H9 (cell line): ENCODE measurements around the gene RHOV. TPM values are rescaled to one million over a fixed set of nuclear protein-coding genes. Genes with fewer than 3 reads are reported as not detected.

Source experiments
- DNase-seq: peaks from one replicate; pipeline ENCODE4 v3.0.0-alpha.2; 2017
- H2AFZ ChIP-seq: one replicate; pipeline ENCODE4 v1.6.1; 2013; ENCODE audit warnings: mild to moderate bottlenecking, low read length, control low read depth, moderate library complexity
- H2AK5ac ChIP-seq: 2 replicates; pipeline ENCODE4 v1.6.1; 2013; ENCODE audit warnings: low read length, control low read depth, mixed read lengths; ENCODE audit not compliant: insufficient read length
- H2BK120ac ChIP-seq: one replicate; pipeline ENCODE4 v1.6.1; 2013; ENCODE audit warnings: low read depth, mild to moderate bottlenecking, low read length, control low read depth, inconsistent platforms; ENCODE audit not compliant: poor library complexity, severe bottlenecking
- H2BK12ac ChIP-seq: 2 replicates; pipeline ENCODE4 v1.6.1; 2013; ENCODE audit warnings: low read length, control low read depth, mixed read lengths, low read depth; ENCODE audit not compliant: insufficient read length
- H2BK15ac ChIP-seq: 2 replicates; pipeline ENCODE4 v1.6.1; 2013; ENCODE audit warnings: low read depth, low read length, control low read depth
- H2BK20ac ChIP-seq: one replicate; pipeline ENCODE4 v1.6.1; 2013; ENCODE audit warnings: low read depth, mild to moderate bottlenecking, low read length, control low read depth, inconsistent platforms; ENCODE audit not compliant: poor library complexity, severe bottlenecking
- H2BK5ac ChIP-seq: 2 replicates; pipeline ENCODE4 v1.6.1; 2013; ENCODE audit warnings: low read length, control low read depth, mixed read lengths; ENCODE audit not compliant: insufficient read length
- H3K14ac ChIP-seq: 2 replicates; pipeline ENCODE4 v1.6.1; 2013; ENCODE audit warnings: low read length, control low read depth; ENCODE audit not compliant: insufficient read depth
- H3K18ac ChIP-seq: 2 replicates; pipeline ENCODE4 v1.6.1; 2013; ENCODE audit warnings: low read depth, mild to moderate bottlenecking, mixed read lengths, low read length, control low read depth; ENCODE audit not compliant: insufficient read length
- H3K23ac ChIP-seq: 2 replicates; pipeline ENCODE4 v1.6.1; 2013; ENCODE audit warnings: low read length, control low read depth, mixed read lengths, low read depth; ENCODE audit not compliant: insufficient read length
- H3K23me2 ChIP-seq: 2 replicates; pipeline ENCODE4 v1.6.1; 2013; ENCODE audit warnings: low read depth, mild to moderate bottlenecking, mixed read lengths, low read length, control low read depth; ENCODE audit not compliant: insufficient read length, poor library complexity, severe bottlenecking
- H3K27ac ChIP-seq: 2 replicates; pipeline ENCODE4 v1.5.1; 2013; ENCODE audit warnings: low read length, control low read depth, mixed read lengths, low read depth; ENCODE audit not compliant: insufficient read length
- H3K27me3 ChIP-seq: 2 replicates; pipeline ENCODE4 v1.6.1; 2013; ENCODE audit warnings: low read length, control low read depth, inconsistent platforms; ENCODE audit not compliant: insufficient read depth
- H3K4ac ChIP-seq: 2 replicates; pipeline ENCODE4 v1.6.1; 2013; ENCODE audit warnings: low read depth, mild to moderate bottlenecking, control low read depth, inconsistent platforms, low read length, moderate library complexity
- H3K4me1 ChIP-seq: 2 replicates; pipeline ENCODE4 v1.6.1; 2013; ENCODE audit warnings: low read length, control low read depth, inconsistent platforms; ENCODE audit not compliant: insufficient read depth
- H3K4me2 ChIP-seq: 2 replicates; pipeline ENCODE4 v1.6.1; 2013; ENCODE audit warnings: low read length, control low read depth, mixed read lengths; ENCODE audit not compliant: insufficient read length, insufficient read depth
- H3K56ac ChIP-seq: 2 replicates; pipeline ENCODE4 v1.6.1; 2013; ENCODE audit warnings: low read depth, mild to moderate bottlenecking, mixed read lengths, low read length, control low read depth; ENCODE audit not compliant: insufficient read length
- H3K79me1 ChIP-seq: 2 replicates; pipeline ENCODE4 v1.6.1; 2013; ENCODE audit warnings: low read depth, mild to moderate bottlenecking, moderate library complexity, low read length, control low read depth, inconsistent platforms; ENCODE audit not compliant: insufficient read depth, poor library complexity, severe bottlenecking
- H3K79me2 ChIP-seq: 2 replicates; pipeline ENCODE4 v1.6.1; 2013; ENCODE audit warnings: low read length, control low read depth, inconsistent platforms; ENCODE audit not compliant: insufficient read depth
- H3K9ac ChIP-seq: 2 replicates; pipeline ENCODE4 v1.6.1; 2013; ENCODE audit warnings: low read length, control low read depth, mixed read lengths; ENCODE audit not compliant: insufficient read length; ENCODE audit errors: extremely low read depth
- H3K9me3 ChIP-seq: one replicate; pipeline ENCODE4 v1.6.1; 2013; ENCODE audit warnings: low read depth, low read length, inconsistent platforms; ENCODE audit not compliant: control insufficient read depth
- H3T11ph ChIP-seq: one replicate; pipeline ENCODE4 v1.6.1; 2013; ENCODE audit warnings: mild to moderate bottlenecking, low read length, control low read depth, inconsistent platforms
- H4K20me1 ChIP-seq: one replicate; pipeline ENCODE4 v1.6.1; 2013; ENCODE audit not compliant: control insufficient read depth, insufficient read length, insufficient read depth
- H4K5ac ChIP-seq: 2 replicates; pipeline ENCODE4 v1.6.1; 2013; ENCODE audit warnings: low read depth, mild to moderate bottlenecking, mixed read lengths, low read length, control low read depth; ENCODE audit not compliant: insufficient read length
- H4K8ac ChIP-seq: replicated peaks from 2 replicates; pipeline ENCODE4 v1.6.1; 2013; ENCODE audit warnings: low read length, control low read depth, mixed read lengths, low read depth; ENCODE audit not compliant: insufficient read length
- H4K91ac ChIP-seq: 2 replicates; pipeline ENCODE4 v1.6.1; 2013; ENCODE audit warnings: low read depth, mild to moderate bottlenecking, moderate library complexity, mixed read lengths, low read length, control low read depth; ENCODE audit not compliant: insufficient read length
- H3K27ac Mint-ChIP-seq, 3 experiments: 2 replicates in 2 of 3; 3 replicates in 1 of 3; pipeline ENCODE4 v1.8.0; 2020 to 2021; ENCODE audit warnings: mixed read lengths in 3 of 3, mild to moderate bottlenecking in 1 of 3, moderate library complexity in 1 of 3
- H3K27me3 Mint-ChIP-seq: 2 replicates; pipeline ENCODE4 v1.8.0; 2021; ENCODE audit warnings: low read depth, mild to moderate bottlenecking, moderate library complexity, mixed read lengths
- H3K36me3 Mint-ChIP-seq, 3 experiments: 2 replicates in 2 of 3; 3 replicates in 1 of 3; pipeline ENCODE4 v1.8.0; 2020 to 2021; ENCODE audit warnings: low read depth in 3 of 3, mixed read lengths in 3 of 3; ENCODE audit not compliant: insufficient read depth in 1 of 3
- H3K4me1 Mint-ChIP-seq, 2 experiments: 2 replicates each; pipeline ENCODE4 v1.8.0; 2020; ENCODE audit warnings: mixed read lengths in 2 of 2
- H3K4me3 Mint-ChIP-seq, 2 experiments: 2 replicates in 1 of 2; 3 replicates in 1 of 2; pipeline ENCODE4 v1.8.0; 2020 to 2021; ENCODE audit warnings: mild to moderate bottlenecking in 2 of 2, mixed read lengths in 2 of 2, moderate library complexity in 1 of 2
- H3K9me3 Mint-ChIP-seq, 2 experiments: 2 replicates in 1 of 2; 3 replicates in 1 of 2; pipeline ENCODE4 v1.8.0; 2020; ENCODE audit warnings: mild to moderate bottlenecking in 2 of 2, mixed read lengths in 2 of 2, moderate library complexity in 1 of 2
- WGBS: extraction: QIAGEN DNeasy Blood & Tissue Kit; methylation state at CpG from one replicate; pipeline ENCODE4 v1.1.7; 2013; ENCODE audit warnings: missing lambda C conversion rate, low lambda C conversion rate, mixed read lengths; ENCODE audit not compliant: insufficient read length; ENCODE audit errors: extremely low coverage; 5-methylcytosine and 5-hydroxymethylcytosine counted together
- total RNA-seq: library from RNA; stranded (reverse); gene quantifications from 2 replicates; pipeline ENCODE4 v1.2.1, GENCODE V29; 2021
- TF ChIP-seq, protein P1 (sequence below): fragments of 200-600 bp; sonication (generic); conservative IDR thresholded peaks from 3 replicates; pipeline ENCODE4 v1.8.0; 2021; ENCODE audit warnings: antibody characterized with exemption, mild to moderate bottlenecking

Gene RHOV
- total RNA-seq, 1 experiment from 2014 or later: 3.9 TPM

DNA sequence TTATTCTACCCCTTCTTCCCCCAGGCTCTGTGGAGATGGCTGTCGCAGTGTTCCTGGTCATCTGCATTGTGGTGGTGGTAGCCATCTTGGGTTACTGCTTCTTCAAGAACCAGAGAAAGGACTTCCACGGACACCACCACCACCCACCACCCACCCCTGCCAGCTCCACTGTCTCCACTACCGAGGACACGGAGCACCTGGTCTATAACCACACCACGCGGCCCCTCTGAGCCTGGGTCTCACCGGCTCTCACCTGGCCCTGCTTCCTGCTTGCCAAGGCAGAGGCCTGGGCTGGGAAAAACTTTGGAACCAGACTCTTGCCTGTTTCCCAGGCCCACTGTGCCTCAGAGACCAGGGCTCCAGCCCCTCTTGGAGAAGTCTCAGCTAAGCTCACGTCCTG is 17.3 kb downstream of the RHOV start:
- Histone ChIP-seq H3K27me3 (no peaks in the 10 kb centered on the region), H4K91ac (no peak overlapping the region), H4K8ac (no peak overlapping the region), H3K18ac (no peak overlapping the region), H4K5ac (no peak overlapping the region), H3K56ac (no peak overlapping the region), H4K20me1 (no peaks in the 10 kb centered on the region), H3K9me3 (no peaks in the 10 kb centered on the region), H3K4ac (no peak overlapping the region), H3K23ac (no peak overlapping the region), H3K14ac (no peak overlapping the region), H3K79me2 (no peaks in the 10 kb centered on the region), H2BK20ac (no peak overlapping the region), H2BK15ac (no peak overlapping the region), H2AK5ac (no peak overlapping the region), H2BK12ac (no peak overlapping the region), H2BK5ac (no peak overlapping the region), H3K27ac (no peak overlapping the region), H3K4me2 (no peak overlapping the region), H3K9ac (no peak overlapping the region), H3K23me2 (no peaks in the 10 kb centered on the region), H3K79me1 (no peaks in the 10 kb centered on the region), H3K4me1 (no peaks in the 10 kb centered on the region), H3T11ph (no peak overlapping the region), H2BK120ac (no peak overlapping the region), H2AFZ (no peak overlapping the region)
- WGBS: no CpG with 5 or more reads among the region's 8 CpGs
- Mint-ChIP-seq H3K4me1 (peaks cover 20 to 22% of the 10 kb centered on the region in 2 experiments), H3K9me3 (no peaks in the 10 kb centered on the region), H3K4me3 (no peak overlapping the region), H3K36me3 (peaks cover 15 to 59% (median 54%) of the 10 kb centered on the region in 3 experiments; a peak in 6 of 7 replicates), H3K27ac (no peak overlapping the region), H3K27me3 (no peaks in the 10 kb centered on the region; the same call in 1 of the 2 replicates)
- no peak for DNase-seq
- TF ChIP-seq, protein P1, sequence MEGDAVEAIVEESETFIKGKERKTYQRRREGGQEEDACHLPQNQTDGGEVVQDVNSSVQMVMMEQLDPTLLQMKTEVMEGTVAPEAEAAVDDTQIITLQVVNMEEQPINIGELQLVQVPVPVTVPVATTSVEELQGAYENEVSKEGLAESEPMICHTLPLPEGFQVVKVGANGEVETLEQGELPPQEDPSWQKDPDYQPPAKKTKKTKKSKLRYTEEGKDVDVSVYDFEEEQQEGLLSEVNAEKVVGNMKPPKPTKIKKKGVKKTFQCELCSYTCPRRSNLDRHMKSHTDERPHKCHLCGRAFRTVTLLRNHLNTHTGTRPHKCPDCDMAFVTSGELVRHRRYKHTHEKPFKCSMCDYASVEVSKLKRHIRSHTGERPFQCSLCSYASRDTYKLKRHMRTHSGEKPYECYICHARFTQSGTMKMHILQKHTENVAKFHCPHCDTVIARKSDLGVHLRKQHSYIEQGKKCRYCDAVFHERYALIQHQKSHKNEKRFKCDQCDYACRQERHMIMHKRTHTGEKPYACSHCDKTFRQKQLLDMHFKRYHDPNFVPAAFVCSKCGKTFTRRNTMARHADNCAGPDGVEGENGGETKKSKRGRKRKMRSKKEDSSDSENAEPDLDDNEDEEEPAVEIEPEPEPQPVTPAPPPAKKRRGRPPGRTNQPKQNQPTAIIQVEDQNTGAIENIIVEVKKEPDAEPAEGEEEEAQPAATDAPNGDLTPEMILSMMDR: no peak
